ENCODE data around the gene KIF4A.
"Not testable (repeated sequence)": the region's sequence is repeated elsewhere in the genome, so short reads cannot be mapped to it uniquely, and the experiment has no call there.

Gene KIF4A, protein sequence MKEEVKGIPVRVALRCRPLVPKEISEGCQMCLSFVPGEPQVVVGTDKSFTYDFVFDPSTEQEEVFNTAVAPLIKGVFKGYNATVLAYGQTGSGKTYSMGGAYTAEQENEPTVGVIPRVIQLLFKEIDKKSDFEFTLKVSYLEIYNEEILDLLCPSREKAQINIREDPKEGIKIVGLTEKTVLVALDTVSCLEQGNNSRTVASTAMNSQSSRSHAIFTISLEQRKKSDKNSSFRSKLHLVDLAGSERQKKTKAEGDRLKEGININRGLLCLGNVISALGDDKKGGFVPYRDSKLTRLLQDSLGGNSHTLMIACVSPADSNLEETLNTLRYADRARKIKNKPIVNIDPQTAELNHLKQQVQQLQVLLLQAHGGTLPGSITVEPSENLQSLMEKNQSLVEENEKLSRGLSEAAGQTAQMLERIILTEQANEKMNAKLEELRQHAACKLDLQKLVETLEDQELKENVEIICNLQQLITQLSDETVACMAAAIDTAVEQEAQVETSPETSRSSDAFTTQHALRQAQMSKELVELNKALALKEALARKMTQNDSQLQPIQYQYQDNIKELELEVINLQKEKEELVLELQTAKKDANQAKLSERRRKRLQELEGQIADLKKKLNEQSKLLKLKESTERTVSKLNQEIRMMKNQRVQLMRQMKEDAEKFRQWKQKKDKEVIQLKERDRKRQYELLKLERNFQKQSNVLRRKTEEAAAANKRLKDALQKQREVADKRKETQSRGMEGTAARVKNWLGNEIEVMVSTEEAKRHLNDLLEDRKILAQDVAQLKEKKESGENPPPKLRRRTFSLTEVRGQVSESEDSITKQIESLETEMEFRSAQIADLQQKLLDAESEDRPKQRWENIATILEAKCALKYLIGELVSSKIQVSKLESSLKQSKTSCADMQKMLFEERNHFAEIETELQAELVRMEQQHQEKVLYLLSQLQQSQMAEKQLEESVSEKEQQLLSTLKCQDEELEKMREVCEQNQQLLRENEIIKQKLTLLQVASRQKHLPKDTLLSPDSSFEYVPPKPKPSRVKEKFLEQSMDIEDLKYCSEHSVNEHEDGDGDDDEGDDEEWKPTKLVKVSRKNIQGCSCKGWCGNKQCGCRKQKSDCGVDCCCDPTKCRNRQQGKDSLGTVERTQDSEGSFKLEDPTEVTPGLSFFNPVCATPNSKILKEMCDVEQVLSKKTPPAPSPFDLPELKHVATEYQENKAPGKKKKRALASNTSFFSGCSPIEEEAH

DNA sequence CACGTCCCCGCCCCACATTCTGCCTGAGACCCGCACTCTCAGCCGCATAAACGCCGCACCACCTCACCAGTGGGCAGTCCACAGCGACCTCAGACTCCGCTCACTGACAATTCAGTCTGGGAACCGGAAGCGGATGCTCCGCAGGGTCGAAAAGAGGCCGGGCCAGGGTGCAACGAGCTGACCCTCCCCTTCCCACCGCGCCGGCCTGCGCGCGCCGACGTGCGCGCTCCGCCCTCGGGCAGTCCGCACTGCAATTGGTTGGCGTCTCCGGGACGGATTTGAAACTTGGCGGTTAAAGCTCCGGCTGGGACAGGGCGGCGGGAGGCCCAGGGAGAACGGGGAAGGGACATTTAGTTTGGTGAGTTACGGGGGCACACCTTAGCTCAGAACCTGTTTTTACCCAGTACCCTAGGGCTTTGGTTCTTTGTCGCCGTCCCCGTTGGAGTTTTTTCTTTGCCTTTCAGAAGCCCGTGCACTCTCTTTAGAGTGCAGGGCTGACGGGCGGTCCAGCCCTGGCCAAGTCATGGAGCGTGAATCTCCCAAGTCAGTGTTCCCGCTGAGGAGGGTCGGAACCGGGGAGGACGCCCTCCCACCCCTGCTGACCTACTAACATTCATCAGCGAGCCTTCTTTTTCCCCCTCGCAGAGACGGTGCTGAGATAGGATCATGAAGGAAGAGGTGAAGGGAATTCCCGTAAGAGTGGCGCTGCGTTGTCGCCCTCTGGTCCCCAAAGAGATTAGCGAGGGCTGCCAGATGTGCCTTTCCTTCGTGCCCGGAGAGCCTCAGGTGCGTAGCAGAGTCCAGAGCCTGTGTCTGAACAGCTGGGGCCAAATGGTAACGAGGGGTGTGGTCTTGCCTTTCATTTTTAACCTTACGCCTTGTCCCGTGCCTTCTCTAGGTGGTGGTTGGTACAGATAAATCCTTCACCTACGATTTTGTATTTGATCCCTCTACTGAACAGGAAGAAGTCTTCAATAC is at the start of gene KIF4A, which contains the start of gene PDZD11:
Gene KIF4A (plus strand): TSS at position 312 of the 978 bp plus-strand sequence. CDS start 355 bp downstream, at position 667.
Gene PDZD11 (minus strand): TSS at position 135 of the 978 bp plus-strand sequence. CDS start 586 bp downstream, outside the sequence.
- DNase-seq, result peak; percentile 52 to 57

DNA sequence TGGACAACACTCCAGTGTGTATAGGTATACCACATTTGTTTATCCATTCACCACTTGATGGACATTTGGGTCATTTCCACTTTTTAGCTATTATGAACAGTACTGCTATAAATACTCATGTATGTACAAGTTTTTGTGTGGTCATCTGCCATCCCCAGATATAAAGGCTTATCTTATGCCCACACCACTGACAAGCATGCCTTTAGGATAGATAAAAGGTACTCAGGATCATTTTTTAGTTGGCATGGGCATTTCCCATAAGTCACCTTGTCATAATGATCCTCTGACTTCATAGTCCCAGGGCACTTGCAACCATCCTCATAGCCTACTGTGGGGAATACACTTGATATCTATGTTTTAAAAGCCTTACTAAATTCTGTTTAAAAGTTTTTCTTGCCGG is 49.2 kb upstream of the KIF4A start:
- DNase-seq, result no peak

DNA sequence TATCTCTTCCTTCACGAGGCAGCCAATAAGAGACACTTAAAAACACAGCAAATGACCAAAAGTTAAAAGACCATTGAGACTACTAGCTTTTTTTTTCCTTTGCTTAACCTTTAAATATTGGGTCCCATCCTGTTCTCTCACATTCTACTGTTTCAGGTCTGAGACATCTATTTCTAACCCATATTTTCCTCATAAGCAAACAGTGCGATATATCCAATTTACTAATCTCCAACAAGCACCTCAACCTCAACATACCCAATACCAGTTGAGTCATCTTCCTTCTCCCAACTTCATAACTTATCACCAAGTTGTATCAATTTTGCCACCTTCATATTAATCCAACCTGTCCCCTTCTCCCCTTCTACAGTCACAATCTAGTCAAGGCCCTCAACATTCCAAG is 48.4 kb upstream of the KIF4A start:
- no peak for DNase-seq

DNA sequence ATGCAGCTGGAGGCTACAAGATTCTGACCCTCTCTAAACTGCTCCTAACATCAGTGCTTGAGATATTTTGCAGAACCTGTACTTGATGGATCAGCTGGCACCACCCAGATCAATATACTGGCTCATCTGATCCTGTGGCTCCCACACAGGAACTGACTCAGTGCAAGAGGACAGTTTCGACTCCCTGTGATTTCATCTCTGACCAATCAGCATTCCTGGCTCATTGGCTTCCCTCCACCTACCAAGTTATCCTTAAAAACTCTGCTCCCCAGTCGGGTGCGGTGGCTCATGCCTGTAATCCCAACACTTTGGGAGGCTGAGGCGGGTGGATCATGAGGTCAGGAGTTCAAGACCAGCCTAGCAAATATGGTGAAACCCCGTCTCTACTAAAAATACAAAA is 46.3 kb upstream of the KIF4A start:
- DNase-seq, result not testable (repeated sequence)

DNA sequence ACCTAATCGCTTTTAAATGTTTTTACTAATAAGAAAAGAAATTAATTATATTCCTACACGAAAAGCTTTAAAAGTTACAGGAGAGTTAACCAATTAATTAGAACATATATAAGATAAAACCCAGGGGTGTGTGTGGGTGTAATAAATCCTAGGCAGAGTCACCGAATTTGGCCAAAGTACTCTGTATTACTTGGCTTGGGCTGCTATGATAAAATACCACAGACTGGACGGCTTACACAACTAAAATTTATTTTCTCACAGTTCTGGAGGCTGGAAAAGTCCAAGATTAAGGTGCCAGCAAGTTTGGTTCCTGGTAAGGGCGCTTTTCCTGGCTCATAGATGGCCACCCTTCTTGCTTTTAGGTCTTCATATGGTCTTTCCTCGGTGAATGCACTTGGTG is 45.0 kb upstream of the KIF4A start:
- no peak for DNase-seq

DNA sequence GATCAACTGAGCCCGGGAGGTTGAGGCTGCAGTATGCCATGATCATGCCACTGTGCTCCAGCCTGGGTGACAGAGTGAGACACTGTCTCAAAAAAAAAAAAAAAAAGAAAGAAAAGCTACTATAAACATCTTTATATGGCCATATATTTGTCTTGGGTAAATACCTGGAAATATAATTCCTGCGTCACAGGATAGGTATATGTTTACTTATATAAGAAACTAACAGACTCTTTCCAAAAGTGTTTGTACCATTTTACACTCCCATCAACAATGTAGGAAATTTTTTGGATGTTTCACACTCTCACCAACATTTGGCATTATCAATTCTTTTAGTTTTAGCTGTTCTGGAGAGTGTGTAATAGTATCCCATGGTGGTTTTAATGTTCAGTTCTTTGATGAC is 42.7 kb upstream of the KIF4A start:
- no peak for DNase-seq

DNA sequence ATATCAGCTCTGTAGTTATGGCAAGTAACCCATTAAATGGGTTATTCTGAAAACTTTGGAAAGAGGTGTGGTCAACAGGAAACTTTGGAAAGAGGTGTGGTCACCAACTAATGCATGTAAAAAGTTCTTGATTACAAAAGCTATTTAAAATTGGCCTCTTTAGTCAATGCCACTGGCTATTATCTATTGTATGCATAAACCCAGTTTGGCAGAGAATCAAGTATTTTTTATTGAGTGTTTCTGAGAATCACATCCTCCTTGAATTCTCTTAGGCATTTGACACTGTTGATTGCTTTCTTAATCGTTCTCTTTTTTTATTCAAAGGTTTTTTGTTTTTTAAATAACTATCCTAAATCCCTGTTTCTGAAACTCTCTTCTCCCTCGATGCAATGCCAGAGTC is 37.4 kb upstream of the KIF4A start:
- DNase-seq, result no peak

DNA sequence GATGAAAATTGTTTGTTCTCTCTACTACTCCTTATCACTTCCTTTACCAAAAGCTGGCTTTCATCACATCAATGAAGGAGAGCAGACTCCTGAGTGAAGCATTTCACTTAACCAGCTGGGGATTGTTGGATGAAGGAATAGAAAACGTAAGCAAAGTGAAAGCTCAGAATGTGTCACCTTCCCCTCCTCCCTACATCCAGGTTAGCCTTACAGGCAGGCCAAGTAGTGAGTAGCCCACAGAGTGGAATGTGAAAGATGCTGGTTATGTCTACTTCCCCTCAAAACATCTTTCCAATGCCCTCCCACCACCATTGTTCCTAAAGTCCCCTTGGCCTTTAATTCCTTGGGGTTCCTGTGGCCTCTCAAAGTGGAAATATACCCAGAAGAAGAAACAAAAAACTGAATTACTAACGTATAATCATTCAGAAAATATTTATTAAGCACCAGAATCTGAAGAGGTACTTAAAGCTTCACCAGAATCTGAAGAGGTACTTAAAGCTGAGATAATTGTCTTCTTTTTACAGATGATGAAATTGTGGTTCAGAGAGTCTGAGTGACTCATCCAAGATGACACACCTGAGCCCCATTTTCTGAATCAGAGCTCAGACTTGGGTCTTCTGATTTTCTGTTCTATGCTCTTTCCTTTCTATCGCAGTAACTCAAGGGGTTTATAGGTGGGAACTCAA is 36.4 kb upstream of the KIF4A start:
- no peak for DNase-seq

DNA sequence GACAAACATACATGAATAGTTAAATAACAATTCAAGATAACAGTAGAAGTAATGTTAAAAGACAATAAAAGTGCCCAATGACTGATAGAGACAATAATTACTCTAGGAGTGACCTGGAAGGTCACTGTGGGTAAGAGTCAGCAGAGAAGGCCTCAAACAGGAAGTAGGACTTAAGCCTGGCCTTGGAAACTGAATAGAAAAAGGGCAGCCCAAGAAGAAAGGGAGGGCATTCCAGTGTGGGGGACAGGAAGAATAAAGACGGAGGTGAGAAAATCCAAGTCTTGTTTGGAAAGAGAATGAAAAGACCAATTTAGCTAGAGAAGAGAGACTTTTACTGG is 35.9 kb upstream of the KIF4A start:
- no peak for DNase-seq

DNA sequence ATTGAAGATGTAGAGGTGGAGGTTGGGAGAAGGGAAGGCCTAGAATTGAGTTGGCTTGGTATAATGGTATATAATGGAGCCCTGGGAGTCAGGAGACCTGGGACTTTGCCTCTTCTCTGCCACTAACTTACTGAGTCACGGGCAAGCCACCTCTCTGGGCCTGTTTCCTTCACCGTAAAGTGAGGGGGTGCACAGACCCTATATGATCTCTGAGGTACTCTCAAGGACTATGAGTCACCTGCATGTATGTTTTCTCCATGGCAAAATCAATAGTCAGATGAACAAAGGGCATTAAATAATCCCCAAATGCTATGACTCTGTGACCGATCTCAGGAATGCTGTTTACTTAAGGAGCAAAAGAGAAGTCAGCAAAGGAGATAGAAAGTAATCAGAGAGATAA is 35.0 kb upstream of the KIF4A start:
- DNase-seq, result no peak

DNA sequence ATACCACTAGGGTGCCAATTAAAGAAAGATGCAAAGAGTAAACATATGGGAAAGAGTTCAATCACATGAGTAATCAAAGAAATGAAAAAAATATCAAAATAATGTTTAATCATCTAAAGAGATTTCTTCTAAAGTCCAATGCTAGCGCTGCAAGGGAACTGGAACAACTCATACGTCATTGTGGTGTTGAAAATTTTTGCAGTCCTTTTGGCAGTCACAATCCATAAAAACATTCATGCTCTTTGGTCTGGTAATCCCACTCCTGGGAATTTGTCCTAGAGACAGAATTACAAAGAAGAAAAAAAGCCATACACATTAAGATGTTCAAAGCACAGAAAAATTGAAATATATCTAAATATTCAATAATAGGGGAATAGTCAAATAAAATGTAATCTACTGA is 34.5 kb upstream of the KIF4A start:
- no peak for DNase-seq

DNA sequence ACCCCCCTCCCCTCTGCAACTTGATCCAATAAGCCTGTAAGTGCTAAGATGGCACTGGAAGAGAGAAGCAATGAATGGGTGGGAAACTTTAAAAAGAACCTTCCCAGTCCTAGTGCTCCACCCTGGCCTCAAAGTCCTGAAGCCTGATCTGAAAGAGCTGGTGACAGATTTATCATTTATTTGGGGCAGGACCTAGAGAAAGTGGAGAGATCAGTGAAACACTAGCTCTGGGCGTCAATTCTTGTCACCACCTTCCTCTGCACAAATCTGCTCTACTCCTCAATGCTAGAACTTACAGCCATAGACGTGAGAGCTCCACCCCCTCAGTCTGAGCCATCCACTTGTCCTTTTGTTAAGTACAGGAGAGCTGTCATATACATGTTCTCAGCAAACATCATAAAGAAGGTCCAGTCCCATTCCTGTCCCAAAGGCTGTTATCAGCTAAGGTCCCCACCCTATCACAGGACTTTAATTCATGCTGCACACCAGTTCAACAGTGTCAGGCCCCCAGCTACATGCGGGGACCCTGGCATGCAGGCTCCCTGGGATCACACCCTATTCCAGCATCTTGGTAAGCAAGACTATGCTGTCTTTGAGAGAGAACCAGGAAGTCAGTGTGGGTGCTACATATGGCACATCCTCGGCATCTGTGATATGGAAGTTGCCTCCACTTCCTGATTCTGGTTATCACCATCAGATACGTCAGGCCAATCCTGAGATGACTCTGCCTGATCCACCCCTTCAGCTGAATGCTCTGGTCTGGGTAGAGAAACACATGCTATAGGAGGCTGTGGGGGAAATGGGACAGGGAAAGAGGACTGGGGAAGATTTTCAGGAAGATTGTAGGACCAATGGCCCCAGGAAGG is 32.2 kb upstream of the KIF4A start:
- no peak for DNase-seq

DNA sequence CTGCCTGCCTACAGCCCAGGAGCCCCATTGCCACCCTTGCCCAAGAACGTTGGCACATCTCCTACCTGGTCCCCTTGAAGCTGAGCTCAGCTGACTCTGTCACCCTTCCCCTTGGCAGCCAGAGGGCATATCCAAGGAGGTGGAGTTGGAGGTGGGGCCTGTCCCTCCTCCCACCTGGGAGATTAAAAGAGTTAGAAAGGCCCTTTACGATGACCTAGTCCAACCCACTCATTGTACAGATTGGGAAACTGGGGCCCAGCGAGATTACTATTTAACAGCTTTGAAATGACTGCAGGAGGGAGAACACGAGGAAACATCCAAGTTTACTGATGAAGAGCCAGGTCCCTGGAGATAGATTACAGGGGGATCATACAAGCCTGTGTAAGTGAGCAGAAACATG is 29.8 kb upstream of the KIF4A start, which contains the start of gene P2RY4:
Gene P2RY4 (minus strand): TSS at position 101 of the 400 bp plus-strand sequence. CDS start 580 bp downstream, outside the sequence.
- DNase-seq, result no peak

DNA sequence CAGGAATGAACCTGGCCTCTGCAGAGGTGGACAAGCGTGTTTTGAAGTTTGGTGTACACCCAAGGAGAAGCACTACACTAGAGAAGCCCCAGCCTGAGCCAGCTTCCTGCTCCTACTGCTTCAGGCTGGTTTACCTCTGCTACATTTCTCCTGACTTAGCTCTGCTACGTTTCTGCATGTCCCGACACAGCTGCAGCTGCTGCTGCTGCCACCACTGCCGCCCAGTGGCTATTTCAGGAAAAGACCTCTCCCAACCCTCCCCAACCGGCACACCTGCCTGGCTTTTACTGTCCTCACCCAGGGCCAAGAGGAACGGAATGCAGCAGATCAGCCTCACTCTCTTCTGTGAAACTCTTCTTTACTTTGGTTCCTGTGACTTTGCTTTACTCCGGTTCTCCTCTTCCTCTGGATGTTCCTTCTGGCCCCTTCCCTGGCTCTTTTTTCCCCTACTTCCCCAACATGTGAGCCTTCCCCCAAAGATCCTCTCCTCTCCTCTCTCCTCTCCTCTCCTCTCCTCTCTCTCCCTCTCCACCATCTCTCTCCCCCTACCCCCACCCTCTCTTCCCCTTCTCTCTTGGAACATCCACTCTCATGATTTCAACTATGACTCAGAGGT is 26.8 kb upstream of the KIF4A start:
- no peak for DNase-seq

DNA sequence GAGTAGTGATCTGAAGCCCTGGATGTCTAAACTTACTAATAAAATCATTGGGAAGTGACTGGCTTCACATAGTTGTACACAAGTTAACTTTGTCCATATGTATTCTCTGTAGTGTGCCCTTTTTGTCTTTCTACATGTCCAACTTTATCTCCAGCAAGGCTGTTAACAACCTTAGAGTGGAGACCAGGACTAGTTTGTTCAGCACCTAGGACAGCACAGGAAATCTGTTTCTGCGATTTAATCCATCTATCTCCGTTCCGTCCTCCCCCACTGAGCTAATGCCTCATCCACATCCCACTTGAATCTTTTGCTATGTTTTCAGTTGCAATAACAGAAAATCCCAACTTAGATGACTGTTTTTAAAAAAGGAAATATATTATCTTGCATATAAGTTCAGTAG is 25.1 kb upstream of the KIF4A start:
- DNase-seq, result no peak

DNA sequence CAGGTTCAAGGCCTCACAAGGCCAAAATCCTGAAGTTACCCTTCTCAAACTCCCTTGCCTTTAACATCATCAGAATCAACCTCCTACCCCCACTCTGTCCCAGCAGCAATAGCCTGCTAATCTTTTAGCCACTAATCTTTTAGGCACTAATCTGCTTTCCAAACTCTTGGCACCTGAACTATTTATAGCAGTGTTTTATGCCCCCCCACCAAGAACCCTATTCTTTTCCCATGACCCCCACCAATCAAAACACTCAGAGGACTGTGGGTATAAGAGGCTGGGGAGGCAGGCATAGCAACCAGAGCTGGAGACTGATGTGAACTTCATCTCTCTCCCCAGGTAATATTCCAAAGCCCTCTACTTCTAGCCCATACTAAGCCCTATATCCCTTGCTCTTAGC is 21.9 kb upstream of the KIF4A start, which contains the start of gene ARR3:
Gene ARR3 (plus strand): TSS at position 301 of the 400 bp plus-strand sequence. CDS start 1,052 bp downstream, outside the sequence.
- no peak for DNase-seq

DNA sequence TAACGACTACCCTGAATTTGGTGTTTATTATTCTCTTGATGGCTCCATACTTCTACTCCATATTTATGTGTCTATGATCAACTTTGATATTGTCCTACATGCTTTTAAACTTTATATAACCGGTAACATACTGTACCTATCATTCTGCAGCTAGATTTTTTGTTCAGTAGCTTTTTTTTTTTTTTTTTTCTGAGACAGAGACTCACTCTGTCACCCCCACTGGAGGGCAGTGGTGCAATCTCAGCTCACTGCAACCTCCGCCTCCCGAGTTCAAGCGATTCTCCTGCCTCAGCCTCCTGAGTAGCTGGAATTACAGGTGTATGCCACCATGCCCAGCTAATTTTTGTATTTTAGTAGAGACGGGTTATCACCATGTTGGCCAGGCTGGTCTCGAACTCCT is 15.9 kb upstream of the KIF4A start:
- not testable (repeated sequence) for DNase-seq

DNA sequence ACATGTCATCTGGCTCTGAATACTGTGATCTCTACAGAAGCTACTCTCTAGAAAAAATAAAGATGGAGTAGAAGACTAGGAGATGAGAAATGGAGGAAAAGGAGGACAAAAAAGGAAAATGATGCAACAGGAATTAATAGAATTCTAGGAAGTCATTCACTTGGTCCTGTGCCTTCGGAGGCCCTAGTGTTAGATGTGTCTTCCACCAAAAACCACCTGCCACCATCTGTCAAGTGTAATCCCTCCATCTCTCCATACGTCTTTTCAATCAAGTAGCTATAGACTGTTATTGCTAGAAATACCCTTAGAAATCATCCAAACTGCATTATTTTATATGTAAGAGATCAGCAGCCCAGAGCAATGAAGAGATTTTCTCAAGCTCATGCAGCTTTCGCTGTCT is 10.8 kb upstream of the KIF4A start:
- no peak for DNase-seq

DNA sequence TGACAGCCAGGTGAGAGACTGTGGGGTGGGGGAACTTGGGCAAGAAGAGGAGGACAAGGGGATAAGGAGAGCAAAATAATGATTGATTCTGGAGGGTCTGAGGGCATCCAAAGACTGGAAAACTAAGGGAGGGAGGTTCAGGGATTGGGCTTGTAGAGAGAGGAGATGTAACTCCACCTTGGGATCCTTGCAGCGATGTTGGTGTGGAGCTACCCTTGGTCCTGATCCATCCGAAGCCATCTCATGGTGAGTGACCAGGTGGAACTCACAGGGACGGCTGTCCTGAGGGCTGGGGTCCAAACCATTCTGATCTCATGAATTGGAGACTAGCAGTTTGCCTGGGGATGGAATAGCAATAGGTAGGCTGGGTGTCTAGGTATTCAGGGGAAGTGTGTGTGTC is 9.3 kb upstream of the KIF4A start:
- DNase-seq, result no peak

DNA sequence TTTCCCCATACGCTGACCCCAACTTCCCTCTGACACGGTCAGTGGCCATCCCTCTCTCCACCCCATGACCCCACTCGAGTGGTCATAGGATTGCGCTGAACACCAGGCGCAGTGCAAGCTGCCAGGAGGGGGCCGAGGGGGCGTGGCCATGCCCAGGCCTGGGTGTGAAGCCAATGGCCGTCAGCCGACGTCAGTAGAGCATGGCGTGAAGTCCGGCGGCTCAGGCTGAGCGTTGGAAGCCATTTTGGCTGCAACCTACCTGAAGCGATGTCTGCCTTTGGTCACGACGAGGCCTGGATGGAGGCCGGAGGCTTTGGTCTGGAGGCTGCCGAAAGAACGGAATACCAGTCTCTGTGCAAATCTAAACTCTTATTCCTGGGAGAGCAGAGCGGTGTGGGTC is 8.0 kb upstream of the KIF4A start, which contains the start of gene RAB41:
Gene RAB41 (plus strand): TSS at position 222 of the 400 bp plus-strand sequence. CDS start 46 bp downstream, at position 268.
- DNase-seq, result no peak

All from activated CD4-positive, alpha-beta T cell treated with anti-CD3 and anti-CD28 coated beads for 4 hours (primary cell).